BLaER1 (cell line): ENCODE results near the gene TLK2.
"Not testable (repeated sequence)": the region's sequence is repeated elsewhere in the genome, so short reads cannot be mapped to it uniquely, and the experiment has no call there.

Source experiments
- H3K27ac ChIP-seq: shearing (Covaris generic); formaldehyde crosslinking; 2 replicates; pipeline ENCODE4 v1.8.1; 2022
- H3K27me3 ChIP-seq: shearing (Covaris generic); formaldehyde crosslinking; 2 replicates; pipeline ENCODE4 v1.8.1; 2022
- H3K36me3 ChIP-seq: shearing (Covaris generic); formaldehyde crosslinking; 2 replicates; pipeline ENCODE4 v1.8.1; 2022
- H3K4me1 ChIP-seq: shearing (Covaris generic); formaldehyde crosslinking; 2 replicates; pipeline ENCODE4 v1.8.1; 2022
- H3K4me2 ChIP-seq: shearing (Covaris generic); formaldehyde crosslinking; 2 replicates; pipeline ENCODE4 v1.8.1; 2022
- H3K4me3 ChIP-seq: shearing (Covaris generic); formaldehyde crosslinking; 2 replicates; pipeline ENCODE4 v1.8.1; 2022
- H3K9ac ChIP-seq: shearing (Covaris generic); formaldehyde crosslinking; 2 replicates; pipeline ENCODE4 v1.8.1; 2022
- H3K9me3 ChIP-seq: shearing (Covaris generic); formaldehyde crosslinking; 2 replicates; pipeline ENCODE4 v1.8.1; 2022
- H4K20me1 ChIP-seq: shearing (Covaris generic); formaldehyde crosslinking; 2 replicates; pipeline ENCODE4 v1.8.1; 2022
- Cebpa-rat ChIP-seq: shearing (Covaris generic); IDR thresholded peaks from 2 replicates; pipeline ENCODE4 v1.8.1; 2022

Gene TLK2

DNA sequence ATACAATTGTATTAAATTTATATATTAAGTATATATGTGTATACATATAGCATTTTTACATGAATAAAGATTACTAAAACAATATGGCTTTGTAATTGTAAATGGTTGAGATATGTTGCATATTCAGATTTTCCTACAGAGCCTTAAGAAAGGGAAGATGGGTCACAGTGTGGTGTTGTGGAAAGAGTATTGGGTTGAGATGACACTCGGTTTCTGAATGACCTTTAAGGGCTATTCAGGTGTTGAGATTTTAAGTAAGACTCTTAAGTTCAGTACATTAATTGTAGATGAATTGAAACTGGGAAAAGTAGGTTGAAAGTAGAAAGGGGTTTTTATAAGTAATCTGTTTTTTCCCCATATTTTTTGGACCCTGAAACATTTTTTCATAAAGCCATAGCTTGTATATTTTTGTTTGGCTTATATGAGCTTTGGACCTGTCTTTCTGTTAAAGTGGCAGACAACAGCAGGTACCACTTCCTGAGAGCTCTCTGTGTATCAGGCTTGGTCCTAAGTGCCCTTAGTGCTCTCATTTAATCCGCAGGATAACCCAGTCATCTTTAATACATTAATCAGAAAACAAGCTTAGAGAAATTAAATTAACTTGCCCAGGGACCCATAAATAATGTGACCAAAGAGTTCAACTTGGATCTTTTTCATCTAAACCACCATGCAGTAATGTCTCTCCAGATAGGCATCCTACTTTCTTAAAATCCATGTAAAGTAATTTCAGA is 100.3 kb downstream of the TLK2 start:
- Histone ChIP-seq H3K27me3 (no peaks in the 10 kb centered on the region), H3K4me1 (peaks cover under 1% of the 10 kb centered on the region; the same call in 1 of the 2 replicates), H3K27ac (no peak overlapping the region), H3K4me2 (no peak overlapping the region), H4K20me1 (no peaks in the 10 kb centered on the region), H3K9ac (no peak overlapping the region), H3K4me3 (no peak overlapping the region), H3K9me3 (no peaks in the 10 kb centered on the region), H3K36me3 (peaks cover 90% of the 10 kb centered on the region)
- no peak for TF ChIP-seq Cebpa-rat

DNA sequence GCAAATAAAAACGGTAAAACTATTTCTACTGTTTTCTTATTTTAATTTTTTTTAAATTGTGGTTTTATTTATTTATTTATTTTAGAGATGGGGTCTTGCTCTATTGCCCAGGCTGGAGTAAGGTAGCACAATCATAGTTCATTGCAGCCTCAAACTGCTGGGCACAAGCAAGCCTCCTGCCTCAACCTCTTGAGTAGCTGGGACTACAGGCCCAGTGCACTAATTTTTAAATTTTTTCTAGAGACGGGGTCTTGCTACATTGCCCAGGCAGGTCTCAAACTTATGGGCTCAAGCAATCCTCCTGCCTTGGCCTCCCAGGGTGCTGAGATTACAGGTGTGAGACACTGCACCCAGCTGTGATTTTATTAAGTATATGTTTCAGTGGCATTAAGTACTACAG is 102.3 kb downstream of the TLK2 start:
- Histone ChIP-seq H3K9me3 (no peaks in the 10 kb centered on the region), H3K4me3 (no peak overlapping the region), H3K4me1 (peaks cover 21% of the 10 kb centered on the region), H3K36me3 (peaks cover 74% of the 10 kb centered on the region), H3K4me2 (no peak overlapping the region), H3K27me3 (no peaks in the 10 kb centered on the region), H3K27ac (no peak overlapping the region), H4K20me1 (no peaks in the 10 kb centered on the region), H3K9ac (no peak overlapping the region)
- no peak for TF ChIP-seq Cebpa-rat

DNA sequence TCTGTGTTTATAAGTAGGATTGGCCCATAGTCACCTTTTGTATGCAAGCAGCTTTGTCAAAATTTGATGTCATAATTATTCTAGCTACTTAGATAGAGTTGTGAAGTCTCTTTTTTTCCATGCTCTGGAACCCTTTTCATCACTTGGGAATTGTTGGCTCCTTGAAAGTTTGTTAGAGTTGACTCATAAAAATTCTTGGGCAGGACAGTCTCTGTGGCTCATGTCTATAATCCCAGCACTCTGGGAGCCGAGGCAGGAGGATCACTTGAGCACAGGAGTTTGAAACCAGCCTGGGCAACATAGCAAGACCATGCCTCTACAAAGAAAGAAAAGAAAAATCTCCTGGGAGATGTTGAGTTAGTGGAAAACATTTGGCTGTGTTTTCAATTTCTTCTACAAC is 103.1 kb downstream of the TLK2 start:
- Histone ChIP-seq H3K4me3 (no peak overlapping the region), H3K9me3 (no peaks in the 10 kb centered on the region), H4K20me1 (peaks cover 2% of the 10 kb centered on the region; the same call in 1 of the 2 replicates), H3K36me3 (peaks cover 74% of the 10 kb centered on the region), H3K9ac (no peak overlapping the region), H3K27ac (no peak overlapping the region), H3K4me2 (no peak overlapping the region), H3K4me1 (peaks cover 29% of the 10 kb centered on the region), H3K27me3 (no peaks in the 10 kb centered on the region)
- no peak for TF ChIP-seq Cebpa-rat

DNA sequence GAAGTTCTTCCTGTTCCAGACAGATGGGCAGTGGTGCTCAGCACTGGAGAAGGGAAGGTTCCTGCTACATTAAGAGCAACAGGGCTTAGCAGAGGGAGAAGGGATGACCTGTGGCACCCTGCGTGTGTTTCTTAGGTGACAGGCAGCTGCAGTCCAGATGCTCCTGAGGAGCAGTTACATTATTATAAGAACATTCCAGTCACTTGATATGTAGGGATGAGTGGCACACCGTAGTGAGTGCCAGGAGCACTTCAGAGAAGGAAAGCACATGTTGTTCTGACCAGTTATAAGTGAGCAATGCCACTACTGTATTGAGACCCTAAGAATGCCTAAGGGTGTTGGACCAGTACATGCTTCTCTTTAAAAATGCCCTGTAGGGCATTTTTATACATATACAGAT is 108.9 kb downstream of the TLK2 start:
- peaks cover 78% of the 10 kb centered on the region for H3K36me3 ChIP-seq
- H3K4me3 ChIP-seq, result no peak overlapping the region
- H4K20me1 ChIP-seq, result peaks cover 10% of the 10 kb centered on the region; the same call in 1 of the 2 replicates
- peaks cover 35% of the 10 kb centered on the region for H3K4me1 ChIP-seq
- H3K27me3 ChIP-seq, result no peaks in the 10 kb centered on the region
- H3K4me2 ChIP-seq, result no peak overlapping the region
- peak overlapping the region; percentile 22; the same call in 1 of the 2 replicates for H3K27ac ChIP-seq
- H3K9ac ChIP-seq, result no peak overlapping the region
- TF ChIP-seq Cebpa-rat, result no peak
- no peaks in the 10 kb centered on the region for H3K9me3 ChIP-seq

DNA sequence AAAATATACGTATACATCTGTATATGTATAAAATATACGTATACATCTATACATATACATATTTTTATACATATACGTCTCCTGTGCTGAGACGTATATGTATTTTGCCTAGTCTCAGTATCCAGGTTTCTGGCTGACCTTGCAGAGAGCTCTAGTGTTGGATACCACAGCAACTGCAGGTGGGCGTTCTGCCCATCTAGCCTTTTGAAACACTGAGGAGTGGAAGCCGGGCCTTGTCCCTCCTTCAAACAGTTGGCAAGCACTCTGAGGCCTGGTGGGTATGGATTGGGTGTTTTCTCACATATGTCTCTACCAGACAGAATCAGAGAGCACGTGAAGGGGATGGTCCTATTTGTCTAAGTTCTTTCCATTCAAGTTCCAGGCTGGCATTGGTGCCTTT is 109.5 kb downstream of the TLK2 start:
- Histone ChIP-seq H3K4me1 (peaks cover 35% of the 10 kb centered on the region), H3K27ac (no peak overlapping the region), H4K20me1 (peaks cover 10% of the 10 kb centered on the region; the same call in 1 of the 2 replicates), H3K27me3 (no peaks in the 10 kb centered on the region), H3K36me3 (peaks cover 78% of the 10 kb centered on the region), H3K4me3 (no peak overlapping the region), H3K9me3 (no peaks in the 10 kb centered on the region; the same call in 1 of the 2 replicates), H3K9ac (no peak overlapping the region), H3K4me2 (no peak overlapping the region)
- TF ChIP-seq Cebpa-rat, result no peak

DNA sequence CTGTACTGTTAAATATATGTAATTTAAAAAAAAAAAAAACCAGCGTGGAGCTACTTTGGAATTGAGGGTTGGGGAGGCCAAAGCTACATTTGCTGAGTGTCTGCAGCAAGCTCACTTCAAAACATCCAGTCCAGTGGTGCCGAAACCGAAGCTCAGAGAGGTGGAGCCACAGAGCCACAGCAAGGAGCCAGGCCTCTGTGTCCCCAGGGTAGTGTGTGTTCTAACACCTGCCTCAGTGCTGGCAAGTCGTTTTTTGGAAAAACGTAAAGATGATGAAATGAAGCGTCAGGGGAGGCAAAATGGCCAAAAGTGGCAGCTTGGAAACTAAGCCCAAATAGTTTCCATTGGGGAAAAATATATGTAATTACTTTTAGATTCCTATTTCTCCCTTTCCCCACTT is 112.7 kb downstream of the TLK2 start:
- Histone ChIP-seq H4K20me1 (peaks cover 10% of the 10 kb centered on the region; the same call in 1 of the 2 replicates), H3K4me1 (peaks cover 10% of the 10 kb centered on the region), H3K4me2 (no peak overlapping the region), H3K4me3 (no peak overlapping the region), H3K36me3 (peaks cover 93% of the 10 kb centered on the region), H3K9ac (no peak overlapping the region), H3K27me3 (no peaks in the 10 kb centered on the region), H3K27ac (no peak overlapping the region), H3K9me3 (peaks cover 30% of the 10 kb centered on the region)
- TF ChIP-seq Cebpa-rat, result no peak

DNA sequence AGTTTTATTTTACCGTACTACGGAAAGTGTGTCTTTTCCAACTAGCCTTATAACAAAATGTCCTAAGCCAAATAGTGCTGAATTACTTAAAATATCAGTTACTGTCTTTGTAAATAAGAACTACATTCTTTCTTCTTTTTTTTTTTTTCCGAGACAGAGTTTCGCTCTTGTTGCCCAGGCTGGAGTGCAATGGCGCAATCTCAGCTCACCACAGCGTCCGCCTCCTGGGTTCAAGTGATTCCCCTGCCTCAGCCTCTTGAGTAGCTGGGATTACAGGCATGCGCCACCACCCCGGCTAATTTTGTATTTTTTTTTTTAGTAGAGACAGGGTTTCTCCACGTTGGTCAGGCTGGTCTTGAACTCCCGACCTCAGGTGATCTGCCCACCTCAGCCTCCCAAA is 113.2 kb downstream of the TLK2 start:
- H3K4me3 ChIP-seq, H3K4me2 ChIP-seq, H3K9ac ChIP-seq, H3K27me3 ChIP-seq, H3K27ac ChIP-seq, H3K4me1 ChIP-seq, H4K20me1 ChIP-seq: not testable (repeated sequence)
- peaks cover 35% of the 10 kb centered on the region for H3K9me3 ChIP-seq
- H3K36me3 ChIP-seq, result peaks cover 93% of the 10 kb centered on the region

DNA sequence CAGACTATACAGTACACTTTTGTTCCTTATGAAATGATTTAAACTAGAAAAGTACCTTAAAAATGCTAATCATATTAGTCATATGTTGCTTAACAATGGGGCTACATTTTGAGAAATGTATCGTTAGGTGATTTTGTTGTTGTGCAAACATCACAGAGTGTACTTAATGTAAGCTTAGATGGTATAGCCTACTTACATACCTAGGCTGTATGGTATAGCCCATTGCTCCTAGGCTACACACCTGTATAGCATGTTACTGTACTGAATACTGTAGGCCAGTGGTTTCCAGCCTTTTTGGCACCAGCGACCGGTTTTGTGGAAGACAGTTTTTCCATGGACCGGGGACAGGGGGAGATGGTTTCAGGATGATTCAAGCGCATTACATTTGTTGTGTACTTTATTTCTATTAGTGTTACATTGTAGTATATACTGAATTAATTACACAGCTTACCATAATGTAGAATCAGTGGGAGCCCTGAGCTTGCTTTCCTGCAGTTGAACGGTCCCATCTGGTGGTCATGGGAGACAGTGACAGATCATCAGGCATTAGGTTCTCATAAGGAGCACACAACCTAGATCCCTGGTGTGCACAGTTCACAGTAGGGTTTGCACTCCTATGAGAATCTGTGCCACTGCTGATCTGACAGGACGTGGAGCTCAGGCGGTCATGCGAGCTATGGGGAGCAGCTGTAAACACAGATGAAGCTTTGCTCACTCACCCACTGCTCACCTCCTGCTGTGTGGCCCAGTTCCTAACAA is 113.9 kb downstream of the TLK2 start:
- H3K4me3 ChIP-seq, result no peak overlapping the region
- H4K20me1 ChIP-seq, result peaks cover under 1% of the 10 kb centered on the region; the same call in 1 of the 2 replicates
- no peaks in the 10 kb centered on the region for H3K4me1 ChIP-seq
- H3K4me2 ChIP-seq, result no peak overlapping the region
- H3K27ac ChIP-seq, result no peak overlapping the region
- H3K9me3 ChIP-seq, result peaks cover 42% of the 10 kb centered on the region
- no peak for TF ChIP-seq Cebpa-rat
- no peak overlapping the region for H3K9ac ChIP-seq
- H3K27me3 ChIP-seq, result no peaks in the 10 kb centered on the region
- H3K36me3 ChIP-seq, result peaks cover 93% of the 10 kb centered on the region

DNA sequence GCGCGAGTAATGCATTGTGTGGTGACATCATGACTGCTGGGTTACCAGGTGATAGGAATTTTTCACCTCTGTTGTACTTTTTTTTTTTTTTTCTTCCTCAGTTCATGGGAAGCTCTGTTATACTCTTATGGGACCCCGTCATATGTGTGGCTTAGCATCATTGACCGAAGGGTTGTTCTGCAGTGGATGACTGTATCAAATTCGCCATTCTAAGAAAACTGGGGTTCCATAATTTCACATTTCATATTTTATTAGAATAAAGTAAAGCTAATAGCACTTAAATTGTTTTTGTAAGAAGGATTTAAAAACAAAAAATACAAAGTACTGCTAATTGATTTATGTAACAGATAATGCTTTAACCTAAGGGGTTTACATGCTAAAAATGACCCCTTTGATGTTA is 116.9 kb downstream of the TLK2 start:
- Histone ChIP-seq H3K4me1 (no peaks in the 10 kb centered on the region), H3K36me3 (peaks cover 97% of the 10 kb centered on the region), H3K9ac (no peak overlapping the region), H3K9me3 (peaks cover 42% of the 10 kb centered on the region), H3K27ac (no peak overlapping the region), H4K20me1 (peaks cover 6% of the 10 kb centered on the region; the same call in 1 of the 2 replicates), H3K27me3 (no peaks in the 10 kb centered on the region), H3K4me3 (no peak overlapping the region), H3K4me2 (no peak overlapping the region)
- no peak for TF ChIP-seq Cebpa-rat

DNA sequence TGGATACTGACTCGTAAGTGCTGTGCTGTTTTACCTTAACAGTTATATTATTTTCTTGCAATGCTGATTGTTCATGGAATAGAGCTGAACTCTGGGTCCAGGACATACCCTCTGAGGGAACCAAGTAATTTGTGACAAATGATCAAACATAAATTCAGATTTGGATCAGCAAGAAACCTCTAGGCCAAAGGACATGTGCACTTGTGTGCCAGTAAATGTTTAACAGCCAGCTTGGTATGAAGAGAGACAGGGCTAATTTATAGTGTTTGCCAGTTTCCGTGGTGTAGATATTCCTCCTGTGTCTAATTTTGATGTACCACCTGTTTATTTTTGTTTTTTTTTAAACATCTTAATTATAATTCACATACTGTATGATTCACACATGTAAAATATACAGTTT is 118.0 kb downstream of the TLK2 start:
- no peaks in the 10 kb centered on the region for H3K4me1 ChIP-seq
- no peak for TF ChIP-seq Cebpa-rat

More for the DNA sequence above, 118.0 kb downstream of the TLK2 start:
- H3K4me2 ChIP-seq, result no peak overlapping the region
- no peaks in the 10 kb centered on the region for H3K27me3 ChIP-seq
- H3K27ac ChIP-seq, result no peak overlapping the region
- no peak overlapping the region for H3K4me3 ChIP-seq
- peaks cover 42% of the 10 kb centered on the region for H3K9me3 ChIP-seq
- no peak overlapping the region for H3K9ac ChIP-seq
- H3K36me3 ChIP-seq, result peaks cover 97% of the 10 kb centered on the region
- peaks cover 6% of the 10 kb centered on the region; the same call in 1 of the 2 replicates for H4K20me1 ChIP-seq
